Measurements from ENCODE around the gene MAP7D2. TPM values are rescaled to one million over a fixed set of nuclear protein-coding genes. Genes with fewer than 3 reads are reported as not detected.

The MAP7D2 gene
- total and polyA plus RNA-seq, 2 experiments from 2014 or later: 0.90 to 1.6 TPM

- DNase-seq (ENCODE audit: low spot score) (no peak), ATAC-seq (no peak)
- Histone ChIP-seq H3K9me2 (ENCODE audit: insufficient read depth) (no peaks in the 10 kb centered on the region), H3K27ac (ENCODE audit: low read depth) (no peak overlapping the region), H3K36me3 (ENCODE audit: insufficient read depth) (peaks cover 27% of the 10 kb centered on the region; the same call in 1 of the 2 replicates), H3K4me2 (no peak overlapping the region), H3K4me3 (no peak overlapping the region), H3K79me2 (replicated peaks; ENCODE audit: insufficient read depth) (no peaks in the 10 kb centered on the region), H3K4me1 (ENCODE audit: insufficient read depth) (no peaks in the 10 kb centered on the region), H2AFZ (no peak overlapping the region), H3F3A (replicated peaks; ENCODE audit: low read depth) (no peaks in the 10 kb centered on the region), H3K27me3 (ENCODE audit: insufficient read depth) (no peaks in the 10 kb centered on the region), H4K20me1 (replicated peaks; ENCODE audit: insufficient read depth) (no peaks in the 10 kb centered on the region; the same call in none of the 2 replicates)
- no peak for TF ChIP-seq ZNF331 (CRISPR knock-in tag; IDR thresholded peaks at IDR 0.05; ENCODE audit: low read depth)
- Mint-ChIP-seq H3K36me3 (ENCODE audit: low read depth) (peaks cover 45% of the 10 kb centered on the region), H3K27me3 (ENCODE audit: insufficient read depth, low read depth, poor library complexity) (peaks cover 2% of the 10 kb centered on the region), H3K4me3 (no peak overlapping the region), H3K27ac (no peak overlapping the region), H3K9me3 (no peaks in the 10 kb centered on the region), H3K4me1 (no peaks in the 10 kb centered on the region)
Observed at GRCh38 chrX:20130357-20130756, 13.7 kb upstream of the MAP7D2 start.

- Mint-ChIP-seq H3K4me3 (no peak overlapping the region), H3K27ac (no peak overlapping the region), H3K36me3 (ENCODE audit: low read depth) (peaks cover 42% of the 10 kb centered on the region), H3K4me1 (no peaks in the 10 kb centered on the region), H3K27me3 (ENCODE audit: insufficient read depth, low read depth, poor library complexity) (no peaks in the 10 kb centered on the region), H3K9me3 (no peaks in the 10 kb centered on the region)
- no peak overlapping the region for H3K4me2 ChIP-seq
- no peaks in the 10 kb centered on the region; the same call in none of the 2 replicates for H4K20me1 ChIP-seq (replicated peaks; ENCODE audit: insufficient read depth)
- H3K27ac ChIP-seq (ENCODE audit: low read depth): no peak overlapping the region
- DNase-seq (ENCODE audit: low spot score) (no peak), ATAC-seq (no peak)
- no peaks in the 10 kb centered on the region for H3F3A ChIP-seq (replicated peaks; ENCODE audit: low read depth)
- no peaks in the 10 kb centered on the region for H3K27me3 ChIP-seq (ENCODE audit: insufficient read depth)
- H3K4me1 ChIP-seq (ENCODE audit: insufficient read depth): no peaks in the 10 kb centered on the region
- H3K79me2 ChIP-seq (replicated peaks; ENCODE audit: insufficient read depth): no peaks in the 10 kb centered on the region
- no peak overlapping the region for H2AFZ ChIP-seq
- H3K4me3 ChIP-seq: no peak overlapping the region
- H3K36me3 ChIP-seq (ENCODE audit: insufficient read depth): peaks cover 27% of the 10 kb centered on the region; the same call in 1 of the 2 replicates
- no peaks in the 10 kb centered on the region for H3K9me2 ChIP-seq (ENCODE audit: insufficient read depth)
- TF ChIP-seq POLR2AphosphoS5 (IDR thresholded peaks at IDR 0.05; ENCODE audit: low read depth) (no peak), STAT1 (IDR thresholded peaks at IDR 0.05; ENCODE audit: unreplicated experiment) (no peak), ETS1 (IDR thresholded peaks at IDR 0.05) (no peak), NANOG (IDR thresholded peaks at IDR 0.05; ENCODE audit: borderline replicate concordance) (no peak), ZNF462 (CRISPR knock-in tag; IDR thresholded peaks at IDR 0.05) (no peak), CREB1 (CRISPR knock-in tag; IDR thresholded peaks at IDR 0.05; ENCODE audit: low read depth) (no peak), EZH2phosphoT487 (IDR thresholded peaks at IDR 0.05; ENCODE audit: unreplicated experiment) (no peak), CTCF (conservative IDR thresholded peaks at IDR 0.05; ENCODE audit: low read depth in 2 of 2) (no peak), REST (IDR thresholded peaks at IDR 0.05; ENCODE audit: unreplicated experiment) (no peak)
Observed at GRCh38 chrX:20129547-20129946, 12.8 kb upstream of the MAP7D2 start.
